Stomach smooth muscle (tissue), 2 donors: ENCODE measurements around the gene GPR108.
"Not testable (repeated sequence)": the region's sequence is repeated elsewhere in the genome, so short reads cannot be mapped to it uniquely, and the experiment has no call there.

Experiments
- H3K27ac ChIP-seq: one replicate; pipeline ENCODE4 v1.7.0; 2013; ENCODE audit warnings: mild to moderate bottlenecking, low read length, inconsistent platforms
- H3K27me3 ChIP-seq, 2 donors: one replicate each; pipeline ENCODE4 v1.7.0; 2013; ENCODE audit warnings: low read length in 2 of 2; ENCODE audit not compliant: insufficient read depth in 2 of 2, control insufficient read depth in 1 of 2
- H3K36me3 ChIP-seq, 2 donors: one replicate each; pipeline ENCODE4 v1.7.0; 2013; ENCODE audit warnings: low read length in 2 of 2; ENCODE audit not compliant: control insufficient read depth in 2 of 2, insufficient read depth in 2 of 2
- H3K4me1 ChIP-seq: one replicate; pipeline ENCODE4 v1.7.0; 2013; ENCODE audit warnings: low read length; ENCODE audit not compliant: control insufficient read depth, insufficient read depth
- H3K4me3 ChIP-seq, 2 donors: one replicate each; pipeline ENCODE4 v1.7.0; 2013; ENCODE audit warnings: low read length in 2 of 2
- H3K9ac ChIP-seq, 2 donors: one replicate each; pipeline ENCODE4 v1.7.0; 2013; ENCODE audit warnings: low read length in 2 of 2, mild to moderate bottlenecking in 1 of 2
- H3K9me3 ChIP-seq, 2 donors: one replicate each; pipeline ENCODE4 v1.7.0; 2013; ENCODE audit warnings: low read length in 2 of 2; ENCODE audit not compliant: control insufficient read depth in 2 of 2
- donor health status: healthy.
- donor health status: Pancreatic carcinoma.

The GPR108 gene

DNA sequence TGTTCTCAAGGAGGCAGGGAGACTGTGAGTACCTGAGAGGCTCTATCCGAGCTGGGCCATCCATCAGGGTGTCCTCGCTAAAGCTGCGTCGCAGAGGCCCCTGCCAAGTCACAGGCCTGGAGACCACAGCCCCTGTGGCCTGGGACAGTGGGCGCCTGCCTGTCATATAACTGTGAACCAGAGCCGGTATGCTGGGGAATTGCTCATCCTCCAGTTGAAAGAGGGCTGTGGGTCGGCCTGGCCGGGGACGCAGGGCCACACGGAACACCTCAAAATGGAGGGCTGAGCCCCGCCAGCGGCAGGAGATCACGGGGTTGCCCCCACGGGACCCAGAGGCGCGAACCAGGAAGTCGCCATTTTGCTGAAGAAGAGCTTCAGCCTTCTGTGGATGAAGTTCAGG lies 23.2 kb upstream of the GPR108 start:
- Histone ChIP-seq H3K27me3 (peaks cover 3 to 6% of the 10 kb centered on the region in 2 donors), H3K27ac (no peak overlapping the region), H3K4me1 (no peaks in the 10 kb centered on the region), H3K9ac (no peak overlapping the region), H3K4me3 (no peak overlapping the region), H3K9me3 (peaks cover 0 to 3% of the 10 kb centered on the region in 2 donors), H3K36me3 (no peaks in the 10 kb centered on the region)

DNA sequence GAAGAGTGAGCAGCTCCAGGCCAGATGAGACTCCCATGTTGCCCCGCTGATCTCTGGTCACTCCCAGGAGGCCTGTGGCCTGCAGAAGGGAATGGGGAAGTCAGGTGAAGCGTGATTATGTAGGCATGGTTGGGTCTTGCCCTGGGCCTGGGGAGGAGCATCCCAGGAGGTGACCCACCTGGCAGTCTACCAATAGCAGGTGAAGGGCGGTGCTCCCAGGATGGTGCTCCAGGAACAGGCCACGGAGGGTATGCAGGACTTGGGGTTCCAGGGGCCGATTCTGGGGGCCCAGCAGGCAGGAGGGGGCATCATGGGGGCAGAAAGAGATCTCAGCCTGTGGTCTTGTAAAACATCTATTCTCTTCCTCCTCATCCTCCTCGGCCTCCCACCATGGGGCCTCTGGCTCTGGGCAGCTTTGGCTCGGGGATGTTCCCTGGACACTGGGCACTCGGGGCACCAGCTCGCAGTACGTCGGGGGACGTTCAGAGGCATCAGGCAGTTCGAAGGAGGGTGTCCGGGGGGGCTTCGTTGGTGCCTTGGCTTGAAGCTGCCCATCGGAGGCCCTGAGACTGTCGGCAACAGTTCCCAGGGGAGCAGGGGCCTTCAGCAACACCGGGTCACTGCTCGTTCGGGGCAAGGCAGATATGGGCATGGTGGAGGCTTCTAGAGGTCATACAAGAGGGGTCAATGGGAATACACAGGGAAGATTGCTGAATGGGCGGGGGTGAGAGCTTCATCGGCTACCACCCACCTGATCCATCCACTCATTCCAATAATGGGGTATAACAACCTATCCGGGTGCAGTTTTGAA lies 17.5 kb upstream of the GPR108 start:
- H3K4me3 ChIP-seq = no peak overlapping the region
- no peaks in the 10 kb centered on the region for H3K9me3 ChIP-seq
- peaks cover 10% of the 10 kb centered on the region for H3K4me1 ChIP-seq
- no peak overlapping the region for H3K27ac ChIP-seq
- H3K9ac ChIP-seq = no peak overlapping the region
- no peaks in the 10 kb centered on the region for H3K27me3 ChIP-seq
- peaks cover 5 to 11% of the 10 kb centered on the region in 2 donors for H3K36me3 ChIP-seq

DNA sequence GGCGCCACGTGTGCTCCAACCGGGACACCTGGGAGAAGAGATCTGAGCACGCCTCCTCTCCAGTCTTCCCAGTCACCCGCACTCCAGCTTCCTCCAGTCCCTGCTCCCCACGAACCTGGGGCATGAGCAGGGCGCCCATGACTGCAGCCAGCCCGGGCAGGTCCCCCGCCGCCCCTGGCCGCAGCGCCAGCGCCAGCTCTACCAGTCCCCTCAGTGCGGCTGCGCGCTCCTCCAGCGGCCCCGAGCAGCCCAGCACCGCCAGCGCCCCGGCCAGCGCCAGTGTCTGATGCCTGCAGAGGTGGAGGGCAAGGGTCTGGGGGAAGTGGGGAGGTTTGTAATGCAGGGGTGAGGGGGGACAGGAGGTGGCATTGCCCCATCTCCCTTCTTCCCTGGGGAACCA lies 16.8 kb upstream of the GPR108 start:
- peaks cover 13 to 17% of the 10 kb centered on the region in 2 donors for H3K36me3 ChIP-seq
- no peak overlapping the region for H3K4me3 ChIP-seq
- no peak overlapping the region for H3K27ac ChIP-seq
- no peaks in the 10 kb centered on the region for H3K9me3 ChIP-seq
- no peaks in the 10 kb centered on the region for H3K27me3 ChIP-seq
- no peak overlapping the region for H3K9ac ChIP-seq
- H3K4me1 ChIP-seq = peaks cover 10% of the 10 kb centered on the region

DNA sequence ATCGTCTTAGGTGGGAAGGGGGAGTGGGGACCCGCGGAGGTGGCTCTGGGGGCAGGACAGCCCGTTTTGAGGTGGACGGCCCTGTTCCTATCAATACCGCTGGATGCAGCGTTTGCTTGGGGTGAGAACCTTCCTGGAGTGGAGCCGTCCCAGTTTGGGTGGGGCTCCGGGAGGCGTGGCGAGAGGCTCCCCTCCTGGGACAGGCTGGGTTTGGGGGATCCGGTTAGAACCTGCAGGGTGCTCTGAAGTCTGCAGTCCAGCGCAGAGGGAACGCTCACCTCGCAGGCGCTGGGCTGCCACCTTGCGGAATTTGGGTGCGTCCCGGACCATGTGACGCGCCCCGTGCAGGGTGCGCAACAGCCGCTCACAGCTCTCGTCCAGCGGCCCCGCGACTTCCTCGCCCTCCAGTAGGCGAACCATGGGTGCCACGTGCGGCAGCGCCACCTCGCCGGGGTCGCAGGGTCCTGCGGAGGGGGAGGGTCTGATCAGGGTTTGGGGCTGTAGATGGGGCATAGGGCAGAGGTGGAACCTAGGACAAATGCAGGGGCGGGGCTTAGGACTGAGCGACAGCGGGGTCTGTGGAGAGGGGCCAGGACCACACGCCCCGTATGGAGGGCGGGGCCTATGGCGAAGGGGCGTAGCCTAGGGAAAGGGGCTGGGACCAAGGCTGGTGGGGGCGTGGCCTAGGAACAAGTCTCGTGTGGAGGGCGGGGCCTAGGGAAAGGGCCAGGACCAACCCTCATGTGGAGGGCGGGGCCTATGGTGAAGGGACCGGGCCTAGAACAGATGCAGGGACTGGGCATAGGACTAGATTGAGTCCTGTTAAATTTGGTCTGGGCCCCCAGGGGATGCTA lies 16.0 kb upstream of the GPR108 start:
- Histone ChIP-seq H3K4me3 (peak overlapping the region; percentile 51 to 75), H3K27me3 (no peaks in the 10 kb centered on the region), H3K4me1 (peaks cover 10% of the 10 kb centered on the region), H3K9ac (peak overlapping the region in 1 of 2 donors; percentile 36), H3K27ac (no peak overlapping the region), H3K36me3 (peaks cover 15 to 18% of the 10 kb centered on the region in 2 donors), H3K9me3 (no peaks in the 10 kb centered on the region)

DNA sequence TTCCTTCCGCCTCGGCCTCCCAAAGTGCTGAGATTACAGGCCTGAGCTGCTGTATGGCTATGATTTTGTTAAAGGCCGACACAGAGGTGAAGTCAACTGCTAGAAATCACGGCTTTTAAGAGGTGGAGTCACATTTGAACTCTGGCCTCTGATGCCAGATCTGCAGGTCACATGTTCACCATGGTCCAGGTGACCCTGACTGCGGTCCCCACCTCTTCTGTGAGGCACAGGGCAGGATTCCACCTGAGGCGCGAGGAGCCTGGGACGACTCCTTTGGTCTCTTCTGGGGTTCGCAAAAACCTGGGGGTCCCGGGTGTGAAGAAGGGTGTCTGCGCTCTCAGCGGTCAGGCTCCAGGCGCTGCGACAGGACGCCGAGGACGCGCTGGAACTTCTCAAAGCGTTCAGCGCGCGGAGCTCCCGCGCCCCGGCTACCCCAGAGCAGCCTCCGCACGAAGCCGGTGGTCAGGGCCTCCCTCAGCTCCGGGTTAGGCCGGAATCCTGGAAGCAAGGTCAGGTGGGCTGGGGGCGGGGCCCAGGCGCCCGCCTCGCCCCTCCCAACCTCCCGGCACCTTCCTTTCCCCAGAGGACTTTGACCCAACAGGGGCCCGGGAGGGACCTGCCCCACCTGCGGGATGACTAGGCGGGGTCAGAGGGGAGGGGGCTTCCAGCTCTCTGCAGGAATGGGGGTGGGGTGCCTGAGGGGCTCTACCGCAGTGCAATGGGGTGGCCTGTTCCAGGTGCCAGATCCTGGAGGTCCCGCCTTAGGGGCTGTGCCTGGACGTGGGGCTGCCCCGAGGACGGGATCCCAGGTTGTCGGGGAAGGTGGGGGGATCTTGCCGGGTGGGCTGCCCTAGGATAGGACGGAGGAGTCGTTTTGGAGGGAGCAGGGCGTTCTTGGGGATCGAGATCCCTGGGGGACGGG lies 15.1 kb upstream of the GPR108 start:
- no peaks in the 10 kb centered on the region for H3K9me3 ChIP-seq
- peaks cover 10% of the 10 kb centered on the region for H3K4me1 ChIP-seq
- H3K27me3 ChIP-seq = no peaks in the 10 kb centered on the region
- H3K9ac ChIP-seq = peak overlapping the region in 1 of 2 donors; percentile 36
- no peak overlapping the region for H3K27ac ChIP-seq
- H3K36me3 ChIP-seq = peaks cover 18 to 20% of the 10 kb centered on the region in 2 donors
- H3K4me3 ChIP-seq = peak overlapping the region; percentile 51 to 75

DNA sequence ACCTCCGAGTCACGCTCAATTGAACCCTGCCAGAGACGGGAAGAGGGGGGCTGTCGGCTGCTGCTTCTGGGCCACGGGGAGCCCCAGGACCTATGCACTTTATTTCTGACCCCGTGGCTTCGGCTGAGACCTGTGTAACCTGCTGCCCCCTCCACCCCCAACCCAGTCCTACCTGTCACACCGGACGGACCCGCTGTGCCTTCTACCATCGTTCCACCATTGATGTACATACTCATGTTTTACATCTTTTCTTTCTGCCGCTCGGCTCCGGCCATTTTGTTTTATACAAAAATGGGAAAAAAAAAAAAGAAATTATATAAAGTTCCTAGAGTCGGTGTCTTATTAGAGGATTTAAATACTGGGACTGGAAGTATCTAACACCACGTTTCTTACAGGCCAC lies 13.8 kb upstream of the GPR108 start:
- Histone ChIP-seq H3K27ac (no peak overlapping the region), H3K4me3 (no peak overlapping the region), H3K9ac (no peak overlapping the region), H3K9me3 (no peaks in the 10 kb centered on the region), H3K36me3 (peaks cover 24 to 28% of the 10 kb centered on the region in 2 donors), H3K27me3 (no peaks in the 10 kb centered on the region), H3K4me1 (peaks cover 11% of the 10 kb centered on the region)

DNA sequence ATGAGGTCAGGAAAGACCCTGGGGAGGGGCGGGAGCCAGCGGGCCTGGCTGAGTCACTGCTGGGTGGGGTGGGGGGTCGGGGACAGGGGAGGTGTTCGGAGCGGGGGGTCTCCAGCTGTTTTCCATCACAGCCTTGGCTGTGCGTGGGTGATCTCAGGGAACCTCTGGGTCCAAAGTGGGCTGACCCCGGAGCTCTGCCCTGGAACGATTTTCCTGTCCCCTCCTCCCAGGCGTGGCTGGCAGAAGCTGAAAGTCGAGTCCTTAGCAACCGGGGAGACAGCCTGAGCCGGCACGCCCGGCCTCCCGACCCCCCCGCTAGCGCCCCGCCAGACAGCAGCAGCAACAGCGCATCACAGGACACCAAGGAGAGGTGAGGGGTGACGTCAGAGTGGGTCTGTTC lies 12.7 kb upstream of the GPR108 start:
- Histone ChIP-seq H3K36me3 (peaks cover 26 to 29% of the 10 kb centered on the region in 2 donors), H3K9me3 (no peaks in the 10 kb centered on the region), H3K4me1 (peaks cover 19% of the 10 kb centered on the region), H3K4me3 (no peak overlapping the region), H3K9ac (no peak overlapping the region), H3K27me3 (no peaks in the 10 kb centered on the region), H3K27ac (no peak overlapping the region)

DNA sequence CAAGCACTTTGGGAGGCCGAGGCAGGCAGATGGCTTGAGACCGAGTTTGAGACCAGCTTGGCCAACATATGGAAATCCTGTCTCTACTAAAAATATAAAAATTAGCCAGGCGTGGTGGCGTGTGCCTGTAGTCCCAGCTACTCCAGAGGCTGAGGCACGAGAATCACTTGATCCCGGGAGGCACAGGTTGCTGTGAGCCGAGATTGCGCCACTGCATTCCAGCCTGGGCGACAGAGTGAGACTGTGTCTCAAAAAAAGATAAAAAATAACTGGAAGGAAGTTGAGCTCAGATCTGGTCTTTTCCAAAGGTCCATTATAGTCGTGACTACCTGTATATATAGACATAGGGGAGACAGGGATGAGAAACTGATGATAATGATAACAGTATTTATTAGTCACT lies 11.2 kb upstream of the GPR108 start:
- H3K27ac ChIP-seq, H3K27me3 ChIP-seq, H3K9me3 ChIP-seq, H3K4me3 ChIP-seq, H3K9ac ChIP-seq: not testable (repeated sequence)
- Histone ChIP-seq H3K36me3 (peaks cover 26 to 29% of the 10 kb centered on the region in 2 donors), H3K4me1 (peaks cover 33% of the 10 kb centered on the region)

DNA sequence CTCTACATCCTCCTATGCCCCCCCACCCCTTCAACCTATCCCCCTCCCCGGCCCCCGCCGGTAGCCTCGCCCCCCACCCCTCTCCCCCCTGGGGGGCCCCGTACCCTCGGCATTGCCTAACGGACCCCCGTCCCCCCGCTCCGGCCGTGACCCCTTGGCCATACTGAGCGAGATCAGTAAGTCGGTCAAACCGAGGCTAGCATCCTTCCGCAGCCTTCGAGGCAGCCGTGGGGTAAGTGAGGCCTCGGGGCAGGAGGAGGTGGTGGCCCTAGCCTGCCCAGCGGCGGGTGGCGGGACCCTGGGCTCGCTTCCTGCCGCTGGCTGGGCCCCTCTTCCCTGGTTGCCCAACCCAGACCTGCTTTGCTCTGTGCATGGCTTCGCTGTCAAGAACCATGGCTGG lies 8.6 kb upstream of the GPR108 start:
- peaks cover 41% of the 10 kb centered on the region for H3K4me1 ChIP-seq
- no peak overlapping the region for H3K4me3 ChIP-seq
- no peaks in the 10 kb centered on the region for H3K27me3 ChIP-seq
- no peak overlapping the region for H3K9ac ChIP-seq
- peaks cover 21 to 26% of the 10 kb centered on the region in 2 donors for H3K36me3 ChIP-seq
- no peaks in the 10 kb centered on the region for H3K9me3 ChIP-seq
- H3K27ac ChIP-seq = no peak overlapping the region
